ENCODE data around the gene PRADC1.
"Not testable (repeated sequence)": the region's sequence is repeated elsewhere in the genome, so short reads cannot be mapped to it uniquely, and the experiment has no call there.

PRADC1 gene

DNA sequence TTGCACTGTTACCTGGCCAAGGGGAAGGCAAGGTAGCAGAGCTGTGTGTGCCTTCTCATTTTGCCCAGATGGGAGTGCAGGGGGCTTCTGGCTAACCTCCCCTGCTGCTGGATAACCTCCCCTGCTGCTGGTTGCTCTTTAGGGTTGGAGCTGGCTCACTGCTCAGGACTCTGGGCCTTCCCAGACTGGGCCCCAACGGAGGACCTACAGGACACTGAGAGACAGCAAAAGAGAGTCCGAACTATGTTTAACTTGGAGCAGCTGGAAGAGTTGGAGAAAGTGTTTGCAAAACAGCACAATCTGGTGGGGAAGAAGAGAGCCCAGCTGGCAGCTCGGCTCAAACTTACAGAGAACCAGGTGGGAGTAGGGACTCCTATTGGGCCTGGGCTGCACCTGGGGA is 24.8 kb downstream of the PRADC1 start:
- in situ Hi-C loops (cut with MboI; ENCODE audit: low pct_unique_long_range_greater_than_20kb, low sequenced_read_pairs, unreplicated experiment): no loop called here
- TF ChIP-seq, protein P1, sequence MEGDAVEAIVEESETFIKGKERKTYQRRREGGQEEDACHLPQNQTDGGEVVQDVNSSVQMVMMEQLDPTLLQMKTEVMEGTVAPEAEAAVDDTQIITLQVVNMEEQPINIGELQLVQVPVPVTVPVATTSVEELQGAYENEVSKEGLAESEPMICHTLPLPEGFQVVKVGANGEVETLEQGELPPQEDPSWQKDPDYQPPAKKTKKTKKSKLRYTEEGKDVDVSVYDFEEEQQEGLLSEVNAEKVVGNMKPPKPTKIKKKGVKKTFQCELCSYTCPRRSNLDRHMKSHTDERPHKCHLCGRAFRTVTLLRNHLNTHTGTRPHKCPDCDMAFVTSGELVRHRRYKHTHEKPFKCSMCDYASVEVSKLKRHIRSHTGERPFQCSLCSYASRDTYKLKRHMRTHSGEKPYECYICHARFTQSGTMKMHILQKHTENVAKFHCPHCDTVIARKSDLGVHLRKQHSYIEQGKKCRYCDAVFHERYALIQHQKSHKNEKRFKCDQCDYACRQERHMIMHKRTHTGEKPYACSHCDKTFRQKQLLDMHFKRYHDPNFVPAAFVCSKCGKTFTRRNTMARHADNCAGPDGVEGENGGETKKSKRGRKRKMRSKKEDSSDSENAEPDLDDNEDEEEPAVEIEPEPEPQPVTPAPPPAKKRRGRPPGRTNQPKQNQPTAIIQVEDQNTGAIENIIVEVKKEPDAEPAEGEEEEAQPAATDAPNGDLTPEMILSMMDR (IDR thresholded peaks at IDR 0.05; ENCODE audit: extremely low read depth, insufficient read depth, missing control alignments): no peak
- DNase-seq (ENCODE audit: low spot score): no peak

DNA sequence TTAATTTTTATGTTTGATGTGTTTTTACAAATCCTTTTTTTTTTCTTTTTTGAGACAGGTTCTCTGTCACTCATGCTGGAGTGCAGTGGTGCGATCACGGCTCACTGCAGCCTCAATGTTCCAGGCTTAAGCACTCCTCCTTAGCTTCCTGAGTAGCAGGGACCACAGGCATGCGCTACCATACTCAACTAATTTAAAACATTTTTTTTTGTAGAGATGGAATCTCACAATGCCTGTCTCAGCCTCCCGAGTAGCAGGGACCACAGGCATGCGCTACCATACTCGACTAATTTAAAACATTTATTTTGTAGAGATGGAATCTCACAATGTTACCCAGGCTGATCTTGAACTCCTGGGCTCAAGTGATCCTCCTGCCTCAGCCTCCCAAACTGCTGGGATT is 27.4 kb downstream of the PRADC1 start:
- in situ Hi-C loops (cut with MboI; ENCODE audit: low pct_unique_long_range_greater_than_20kb, low sequenced_read_pairs, unreplicated experiment): no loop called here
- TF ChIP-seq, protein P1 (IDR thresholded peaks at IDR 0.05; ENCODE audit: extremely low read depth, insufficient read depth, missing control alignments): no peak
- DNase-seq (ENCODE audit: low spot score): no peak

GRCh38 chr2:73203055-73203681 is 29.9 kb downstream of the PRADC1 start:
- TF ChIP-seq, protein P1 (IDR thresholded peaks at IDR 0.05; ENCODE audit: extremely low read depth, insufficient read depth, missing control alignments): no peak
- DNase-seq (ENCODE audit: low spot score): no peak
- in situ Hi-C loops (cut with MboI; ENCODE audit: low pct_unique_long_range_greater_than_20kb, low sequenced_read_pairs, unreplicated experiment): no loop called here

GRCh38 chr2:73202156-73203054 is 30.6 kb downstream of the PRADC1 start, which contains the start of gene NOTO:
Gene NOTO (plus strand): TSS chr2:73202574. CDS start chr2:73202667, 93 bp downstream.
- DNase-seq (ENCODE audit: low spot score): no peak
- TF ChIP-seq, protein P1 (IDR thresholded peaks at IDR 0.05; ENCODE audit: extremely low read depth, insufficient read depth, missing control alignments): no peak
- in situ Hi-C loops (cut with MboI; ENCODE audit: low pct_unique_long_range_greater_than_20kb, low sequenced_read_pairs, unreplicated experiment): no loop called here

- DNase-seq (ENCODE audit: low spot score); in situ Hi-C loops (cut with MboI; ENCODE audit: low pct_unique_long_range_greater_than_20kb, low sequenced_read_pairs, unreplicated experiment): not testable (repeated sequence)
Measured at GRCh38 chr2:73200281-73200680, 32.8 kb downstream of the PRADC1 start.

DNA sequence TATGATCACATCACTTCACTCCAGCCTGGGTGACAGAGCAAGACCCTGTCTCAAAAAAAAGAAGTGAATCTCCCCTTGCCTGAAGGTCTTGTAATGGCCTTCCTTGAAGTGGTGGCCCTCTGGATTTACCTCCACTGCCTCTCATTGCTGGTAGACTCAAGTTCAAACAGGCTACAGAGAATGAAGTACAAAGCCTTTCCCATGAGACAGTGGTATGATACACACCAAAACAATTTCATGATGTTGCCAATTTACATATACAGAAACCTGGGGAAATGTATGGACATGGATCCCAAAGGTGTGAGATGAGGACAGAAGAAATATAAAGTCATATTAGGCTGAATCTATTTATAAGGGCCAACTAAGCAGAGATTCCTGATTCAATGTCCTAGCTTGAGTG is 35.5 kb downstream of the PRADC1 start:
- TF ChIP-seq, protein P1 (IDR thresholded peaks at IDR 0.05; ENCODE audit: extremely low read depth, insufficient read depth, missing control alignments): no peak

GRCh38 chr2:73187549-73187948 is 45.5 kb downstream of the PRADC1 start:
- in situ Hi-C loops (cut with MboI; ENCODE audit: low pct_unique_long_range_greater_than_20kb, low sequenced_read_pairs, unreplicated experiment): no loop called here
- TF ChIP-seq, protein P1 (IDR thresholded peaks at IDR 0.05; ENCODE audit: extremely low read depth, insufficient read depth, missing control alignments): no peak
- DNase-seq (ENCODE audit: low spot score): no peak

More for the DNA sequence above, 35.5 kb downstream of the PRADC1 start:
- in situ Hi-C loops (cut with MboI; ENCODE audit: low pct_unique_long_range_greater_than_20kb, low sequenced_read_pairs, unreplicated experiment): no loop called here
- DNase-seq (ENCODE audit: low spot score): no peak

Measured in GM13977 (cell line).